Measurements from ENCODE around the gene TTYH1. TPM values are rescaled to one million over a fixed set of nuclear protein-coding genes. Genes with fewer than 3 reads are reported as not detected.
"Not testable (repeated sequence)": the region's sequence is repeated elsewhere in the genome, so short reads cannot be mapped to it uniquely, and the experiment has no call there.

Gene TTYH1
- total RNA-seq, result not detected in 2 replicates
- long read RNA-seq, result 0 reads

GRCh38 chr19:54415208-54415900, at the start of gene TTYH1:
Gene TTYH1, plus strand, starts transcription at chr19:54415464. Its CDS starts 89 bp downstream, at chr19:54415553.
- H3K36me3 Mint-ChIP-seq (ENCODE audit: unreplicated experiment), result no peaks in the 10 kb centered on the region

DNA sequence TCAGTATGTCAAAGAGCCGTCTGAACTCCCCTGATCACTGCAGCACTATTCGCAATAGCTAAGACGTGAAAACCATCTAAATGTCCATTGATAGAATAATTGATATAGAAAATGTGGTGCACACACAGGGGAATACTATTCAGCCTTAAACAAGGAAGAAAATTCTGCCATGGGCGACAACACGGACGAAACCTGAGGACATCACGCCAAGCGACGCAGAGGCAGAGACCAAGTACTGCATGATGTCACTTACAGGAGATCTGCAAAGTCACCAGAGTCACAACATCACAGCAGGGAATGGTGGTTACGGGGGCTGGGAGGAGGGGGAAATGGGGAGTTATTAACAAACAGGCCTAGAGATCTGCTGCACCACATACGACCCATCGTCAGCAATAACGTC, 49.5 kb upstream of the TTYH1 start:
- DNase-seq (ENCODE audit: extremely low spot score, unreplicated experiment); H3K27me3 Mint-ChIP-seq (ENCODE audit: unreplicated experiment); H3K36me3 Mint-ChIP-seq (ENCODE audit: unreplicated experiment); H3K27ac Mint-ChIP-seq (ENCODE audit: unreplicated experiment); H3K4me1 Mint-ChIP-seq (ENCODE audit: unreplicated experiment); H3K9me3 Mint-ChIP-seq (ENCODE audit: unreplicated experiment); H3K4me3 Mint-ChIP-seq (ENCODE audit: unreplicated experiment): not testable (repeated sequence)

More at GRCh38 chr19:54415208-54415900, at the start of gene TTYH1:
- DNase-seq (ENCODE audit: extremely low spot score, unreplicated experiment), result no peak
- Mint-ChIP-seq H3K27ac (ENCODE audit: unreplicated experiment) (no peak within 1 kb of the TSS), H3K9me3 (ENCODE audit: unreplicated experiment) (no peaks in the 10 kb centered on the region), H3K27me3 (ENCODE audit: unreplicated experiment) (peaks cover 29% of the 10 kb centered on the region), H3K4me1 (ENCODE audit: unreplicated experiment) (peaks cover 4% of the 10 kb centered on the region), H3K4me3 (ENCODE audit: unreplicated experiment) (no peak within 1 kb of the TSS)
- peak; percentile 48 for TF ChIP-seq CTCF (IDR thresholded peaks at IDR 0.05)

- Mint-ChIP-seq H3K27ac (ENCODE audit: unreplicated experiment) (no peak overlapping the region), H3K27me3 (ENCODE audit: unreplicated experiment) (no peaks in the 10 kb centered on the region), H3K4me1 (ENCODE audit: unreplicated experiment) (no peaks in the 10 kb centered on the region), H3K9me3 (ENCODE audit: unreplicated experiment) (peaks cover 3% of the 10 kb centered on the region), H3K4me3 (ENCODE audit: unreplicated experiment) (no peak overlapping the region), H3K36me3 (ENCODE audit: unreplicated experiment) (no peaks in the 10 kb centered on the region)
- no peak for TF ChIP-seq CTCF (IDR thresholded peaks at IDR 0.05)
- DNase-seq (ENCODE audit: extremely low spot score, unreplicated experiment), result no peak
Observed at GRCh38 chr19:54366811-54367210, 48.5 kb upstream of the TTYH1 start.

DNA sequence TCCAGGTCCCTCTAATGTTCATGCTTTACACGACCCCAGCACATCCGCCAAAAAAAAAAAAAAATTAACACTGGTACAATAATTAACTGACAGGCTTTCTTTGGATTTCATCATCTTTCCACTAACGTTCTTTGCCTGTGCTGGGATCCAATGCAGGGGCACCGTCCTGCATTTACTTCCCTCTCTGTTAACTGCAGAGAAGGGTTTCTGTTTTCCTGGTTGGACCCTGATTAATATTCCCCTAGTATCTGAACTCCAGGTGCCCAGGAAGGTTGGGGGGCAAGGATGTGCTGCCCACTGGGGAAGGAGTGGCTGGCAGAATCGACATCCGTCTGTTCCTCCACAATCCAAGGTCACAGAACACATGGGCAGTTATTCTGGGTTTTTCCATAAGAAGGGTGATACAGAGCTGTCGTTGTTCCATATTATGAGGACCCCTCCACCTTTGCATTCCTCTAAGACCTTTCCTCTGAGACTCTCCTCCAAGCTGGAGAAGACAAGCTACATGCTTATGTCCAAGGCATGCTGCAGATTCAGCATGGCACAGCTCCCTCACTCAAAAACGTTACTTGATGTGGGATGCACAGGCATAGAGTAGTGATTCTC, 46.1 kb upstream of the TTYH1 start:
- H3K27ac Mint-ChIP-seq (ENCODE audit: unreplicated experiment), result no peak overlapping the region
- no peak overlapping the region for H3K4me3 Mint-ChIP-seq (ENCODE audit: unreplicated experiment)
- no peak for DNase-seq (ENCODE audit: extremely low spot score, unreplicated experiment)
- H3K36me3 Mint-ChIP-seq (ENCODE audit: unreplicated experiment), result no peaks in the 10 kb centered on the region
- no peaks in the 10 kb centered on the region for H3K4me1 Mint-ChIP-seq (ENCODE audit: unreplicated experiment)
- H3K9me3 Mint-ChIP-seq (ENCODE audit: unreplicated experiment), result peaks cover 4% of the 10 kb centered on the region
- no peak for TF ChIP-seq CTCF (IDR thresholded peaks at IDR 0.05)
- no peaks in the 10 kb centered on the region for H3K27me3 Mint-ChIP-seq (ENCODE audit: unreplicated experiment)

- not testable (repeated sequence) for H3K27me3 Mint-ChIP-seq (ENCODE audit: unreplicated experiment); H3K9me3 Mint-ChIP-seq (ENCODE audit: unreplicated experiment); DNase-seq (ENCODE audit: extremely low spot score, unreplicated experiment); H3K27ac Mint-ChIP-seq (ENCODE audit: unreplicated experiment); H3K4me1 Mint-ChIP-seq (ENCODE audit: unreplicated experiment); H3K4me3 Mint-ChIP-seq (ENCODE audit: unreplicated experiment); H3K36me3 Mint-ChIP-seq (ENCODE audit: unreplicated experiment)
Observed at GRCh38 chr19:54369688-54370433, 45.4 kb upstream of the TTYH1 start.

DNA sequence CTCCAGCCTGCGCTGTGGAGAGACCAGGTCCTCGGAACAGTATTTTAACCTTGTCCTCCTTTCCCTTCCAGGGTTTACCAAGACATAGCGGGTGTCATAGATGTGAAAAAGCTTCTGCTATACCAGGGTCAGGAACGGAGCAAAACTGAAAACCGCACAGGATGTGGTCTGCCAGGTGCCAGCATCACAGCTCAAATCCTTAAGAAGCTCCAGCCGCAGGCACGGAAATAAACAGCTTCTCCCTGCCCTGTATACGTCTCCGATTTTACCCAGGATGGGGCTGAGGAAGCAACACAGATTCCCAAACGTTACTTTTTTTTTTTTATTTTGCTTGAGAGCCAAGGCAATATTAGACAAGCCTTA, 44.8 kb upstream of the TTYH1 start:
- H3K36me3 Mint-ChIP-seq (ENCODE audit: unreplicated experiment); H3K4me3 Mint-ChIP-seq (ENCODE audit: unreplicated experiment): not testable (repeated sequence)

GRCh38 chr19:54371453-54371852, 43.8 kb upstream of the TTYH1 start:
- H3K9me3 Mint-ChIP-seq (ENCODE audit: unreplicated experiment); DNase-seq (ENCODE audit: extremely low spot score, unreplicated experiment); H3K4me1 Mint-ChIP-seq (ENCODE audit: unreplicated experiment); H3K27ac Mint-ChIP-seq (ENCODE audit: unreplicated experiment); H3K27me3 Mint-ChIP-seq (ENCODE audit: unreplicated experiment); H3K4me3 Mint-ChIP-seq (ENCODE audit: unreplicated experiment); H3K36me3 Mint-ChIP-seq (ENCODE audit: unreplicated experiment): not testable (repeated sequence)

More for the DNA sequence above, 44.8 kb upstream of the TTYH1 start:
- not testable (repeated sequence) for DNase-seq (ENCODE audit: extremely low spot score, unreplicated experiment); H3K9me3 Mint-ChIP-seq (ENCODE audit: unreplicated experiment); H3K4me1 Mint-ChIP-seq (ENCODE audit: unreplicated experiment); H3K27ac Mint-ChIP-seq (ENCODE audit: unreplicated experiment); H3K27me3 Mint-ChIP-seq (ENCODE audit: unreplicated experiment)

All from osteocyte (in vitro differentiated cells).